ENCODE results near the gene PCK1. TPM values are rescaled to one million over a fixed set of nuclear protein-coding genes. Genes with fewer than 3 reads are reported as not detected.

The PCK1 gene
- total and polyA plus RNA-seq, 2 of the 13 experiments (the other 11 are each of a cell fraction or from before 2014, with no cell fraction given): 6.5 to 12.6 TPM

GRCh38 chr20:57560554-57561355, at the start of gene PCK1 (continued):
- TF ChIP-seq PBX3 (CRISPR knock-in tag; IDR thresholded peaks at IDR 0.05; ENCODE audit: borderline replicate concordance) (no peak), ARID3A (IDR thresholded peaks at IDR 0.05; ENCODE audit: low read depth, low read length) (peak; percentile 94), SMARCE1 (IDR thresholded peaks at IDR 0.05; ENCODE audit: borderline replicate concordance) (no peak), ZNF512B (CRISPR knock-in tag; IDR thresholded peaks at IDR 0.05; ENCODE audit: borderline replicate concordance) (peak; percentile 95), ASH2L (IDR thresholded peaks at IDR 0.05; ENCODE audit: insufficient read length, low read depth, low read length) (peak; percentile 92), NFKBIZ (CRISPR knock-in tag; IDR thresholded peaks at IDR 0.05) (peak; percentile 62; the same call in 1 of the 2 replicates), MED1 (CRISPR knock-in tag; IDR thresholded peaks at IDR 0.05) (peak; percentile 97), MBD4 (IDR thresholded peaks at IDR 0.05; ENCODE audit: borderline replicate concordance, low read length) (peak; percentile 90; the same call in 1 of the 2 replicates), ZNF614 (CRISPR knock-in tag; IDR thresholded peaks at IDR 0.05; ENCODE audit: borderline replicate concordance) (peak; percentile 64), RBAK (CRISPR knock-in tag; IDR thresholded peaks at IDR 0.05) (peak; percentile 56; the same call in 1 of the 2 replicates), NR2F6 (IDR thresholded peaks at IDR 0.05) (peak; percentile 100), NR2F6 (CRISPR knock-in tag; IDR thresholded peaks at IDR 0.05) (peak; percentile 100), PAXIP1 (CRISPR knock-in tag; conservative IDR thresholded peaks at IDR 0.05) (peak; percentile 99), ZNF562 (CRISPR knock-in tag; IDR thresholded peaks at IDR 0.05; ENCODE audit: borderline replicate concordance) (no peak), MXD3 (CRISPR knock-in tag; IDR thresholded peaks at IDR 0.05) (0 out of 2 replicates have a peak, but pooled peaks have one; percentile 11), GMEB1 (CRISPR knock-in tag; IDR thresholded peaks at IDR 0.05; ENCODE audit: borderline replicate concordance) (peak; percentile 80; the same call in 1 of the 2 replicates)
